22Rv1 (cell line): ENCODE results near the gene CELF2.

Experiments
- H3K27ac ChIP-seq: fragments of 450-650 bp; 2 replicates; pipeline ENCODE4 v1.5.1; 2017
- CTCF ChIP-seq: fragments of 450-650 bp; IDR thresholded peaks from 2 replicates; pipeline ENCODE4 v1.5.1; 2017; ENCODE audit warnings: mild to moderate bottlenecking
- ZFX ChIP-seq: fragments of 450-650 bp; IDR thresholded peaks from 2 replicates; pipeline ENCODE4 v1.6.1; 2017; ENCODE audit warnings: antibody characterized with exemption, borderline replicate concordance

CELF2 gene

GRCh38 chr10:11298116-11298515 is 280.4 kb downstream of the CELF2 start:
- TF ChIP-seq CTCF (no peak), ZFX (no peak)
- no peak overlapping the region for H3K27ac ChIP-seq

GRCh38 chr10:11299125-11299524 is 281.5 kb downstream of the CELF2 start:
- H3K27ac ChIP-seq: no peak overlapping the region

GRCh38 chr10:11300026-11300425 is 282.4 kb downstream of the CELF2 start:
- no peak for TF ChIP-seq CTCF
- no peak for TF ChIP-seq ZFX

More at GRCh38 chr10:11299125-11299524, 281.5 kb downstream of the CELF2 start:
- no peak for TF ChIP-seq ZFX

GRCh38 chr10:11300563-11300962 is 282.9 kb downstream of the CELF2 start:
- no peak overlapping the region for H3K27ac ChIP-seq
- TF ChIP-seq CTCF (no peak), ZFX (no peak)

More at GRCh38 chr10:11300026-11300425, 282.4 kb downstream of the CELF2 start:
- no peak overlapping the region for H3K27ac ChIP-seq

GRCh38 chr10:11301571-11302111 is 284.0 kb downstream of the CELF2 start:
- TF ChIP-seq CTCF (no peak), ZFX (no peak)
- no peak overlapping the region for H3K27ac ChIP-seq

- no peak overlapping the region for H3K27ac ChIP-seq
- TF ChIP-seq CTCF (no peak), ZFX (no peak)
These were observed 284.5 kb downstream of the CELF2 start for GRCh38 chr10:11302181-11302580.

GRCh38 chr10:11303361-11304170 is 285.9 kb downstream of the CELF2 start:
- no peak for TF ChIP-seq CTCF
- no peak for TF ChIP-seq ZFX
- H3K27ac ChIP-seq: no peak overlapping the region
